ENCODE results near the gene SHISA2. TPM values are rescaled to one million over a fixed set of nuclear protein-coding genes. Genes with fewer than 3 reads are reported as not detected.

Gene SHISA2
- total RNA-seq, 1 donor from 2014 or later: not detected

DNA sequence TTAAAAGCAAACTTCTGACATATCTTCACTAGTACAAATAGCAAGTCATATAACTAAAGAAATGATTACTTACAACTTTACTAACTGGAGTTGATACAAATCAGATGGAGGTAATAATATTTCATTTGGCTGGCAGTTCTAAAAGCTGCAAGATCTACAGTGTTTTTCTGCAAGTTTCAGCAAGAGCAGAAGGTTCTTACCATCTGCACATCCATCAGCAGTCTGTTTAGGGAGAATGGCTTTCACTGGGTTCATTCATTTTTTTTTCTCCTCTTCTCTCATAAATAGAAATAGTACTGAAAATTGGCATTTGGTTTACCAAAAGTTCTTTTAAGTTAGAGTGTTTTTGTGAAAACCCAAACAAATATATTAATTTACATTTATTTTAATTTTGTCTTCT lies 3.1 kb upstream of the SHISA2 start:
- H3K9me3 Mint-ChIP-seq: no peaks in the 10 kb centered on the region
- TF ChIP-seq, protein P1, sequence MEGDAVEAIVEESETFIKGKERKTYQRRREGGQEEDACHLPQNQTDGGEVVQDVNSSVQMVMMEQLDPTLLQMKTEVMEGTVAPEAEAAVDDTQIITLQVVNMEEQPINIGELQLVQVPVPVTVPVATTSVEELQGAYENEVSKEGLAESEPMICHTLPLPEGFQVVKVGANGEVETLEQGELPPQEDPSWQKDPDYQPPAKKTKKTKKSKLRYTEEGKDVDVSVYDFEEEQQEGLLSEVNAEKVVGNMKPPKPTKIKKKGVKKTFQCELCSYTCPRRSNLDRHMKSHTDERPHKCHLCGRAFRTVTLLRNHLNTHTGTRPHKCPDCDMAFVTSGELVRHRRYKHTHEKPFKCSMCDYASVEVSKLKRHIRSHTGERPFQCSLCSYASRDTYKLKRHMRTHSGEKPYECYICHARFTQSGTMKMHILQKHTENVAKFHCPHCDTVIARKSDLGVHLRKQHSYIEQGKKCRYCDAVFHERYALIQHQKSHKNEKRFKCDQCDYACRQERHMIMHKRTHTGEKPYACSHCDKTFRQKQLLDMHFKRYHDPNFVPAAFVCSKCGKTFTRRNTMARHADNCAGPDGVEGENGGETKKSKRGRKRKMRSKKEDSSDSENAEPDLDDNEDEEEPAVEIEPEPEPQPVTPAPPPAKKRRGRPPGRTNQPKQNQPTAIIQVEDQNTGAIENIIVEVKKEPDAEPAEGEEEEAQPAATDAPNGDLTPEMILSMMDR (IDR thresholded peaks at IDR 0.05): no peak
- H3K4me3 Mint-ChIP-seq: no peak overlapping the region
- H3K27ac Mint-ChIP-seq: no peak overlapping the region
- CTCF ChIA-PET: no interaction called here
- peaks cover 37% of the 10 kb centered on the region for H3K27me3 Mint-ChIP-seq
- intact Hi-C loops (cut with micrococcal nuclease): no loop called here
- H3K4me1 Mint-ChIP-seq: peaks cover 4% of the 10 kb centered on the region
- POLR2A ChIA-PET: no interaction called here
- DNase-seq (no peak), ATAC-seq (ENCODE audit: low read depth) (no peak)
- no peaks in the 10 kb centered on the region for H3K36me3 Mint-ChIP-seq (ENCODE audit: low read depth)

- no peak overlapping the region for H3K27ac Mint-ChIP-seq
- DNase-seq: no peak
- peaks cover 4% of the 10 kb centered on the region for H3K4me1 Mint-ChIP-seq
- no peaks in the 10 kb centered on the region for H3K36me3 Mint-ChIP-seq (ENCODE audit: low read depth)
- H3K4me3 Mint-ChIP-seq: no peak overlapping the region
- TF ChIP-seq, protein P1 (IDR thresholded peaks at IDR 0.05): no peak
- H3K27me3 Mint-ChIP-seq: peaks cover 41% of the 10 kb centered on the region
- H3K9me3 Mint-ChIP-seq: no peaks in the 10 kb centered on the region
- no peak for ATAC-seq (ENCODE audit: low read depth)
- POLR2A ChIA-PET: no interaction called here
- CTCF ChIA-PET: no interaction called here
- intact Hi-C loops (cut with micrococcal nuclease): no loop called here
Measured at GRCh38 chr13:26053418-26053980, 1.7 kb upstream of the SHISA2 start.

DNA sequence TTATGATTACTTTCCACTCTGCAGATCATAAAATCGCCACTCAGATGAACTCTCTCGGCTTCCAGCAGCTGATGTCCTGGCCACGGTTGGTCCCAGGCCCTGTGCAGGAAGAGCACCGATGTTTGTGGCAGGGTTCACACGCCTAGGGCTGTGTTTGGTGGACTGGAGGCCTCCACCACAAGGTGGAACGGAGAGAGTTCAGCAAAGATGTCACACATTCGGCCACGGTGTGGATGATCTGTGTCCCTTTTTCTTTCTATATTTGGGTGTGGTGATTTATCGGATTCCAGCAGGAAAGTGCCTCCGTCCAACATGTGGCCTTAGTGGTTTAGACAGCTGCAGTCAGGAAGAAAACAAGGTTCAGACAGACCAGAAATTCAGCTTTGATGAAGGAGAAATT lies 521 bp upstream of the SHISA2 start:
- ChIA-PET CTCF (no interaction called here), POLR2A (no interaction called here)
- Mint-ChIP-seq H3K36me3 (ENCODE audit: low read depth) (no peaks in the 10 kb centered on the region), H3K9me3 (no peaks in the 10 kb centered on the region), H3K4me3 (no peak overlapping the region), H3K4me1 (peaks cover 4% of the 10 kb centered on the region), H3K27me3 (peaks cover 41% of the 10 kb centered on the region), H3K27ac (no peak overlapping the region)
- intact Hi-C loops (cut with micrococcal nuclease): no loop called here
- TF ChIP-seq, protein P1 (IDR thresholded peaks at IDR 0.05): no peak
- DNase-seq (no peak), ATAC-seq (ENCODE audit: low read depth) (no peak)

DNA sequence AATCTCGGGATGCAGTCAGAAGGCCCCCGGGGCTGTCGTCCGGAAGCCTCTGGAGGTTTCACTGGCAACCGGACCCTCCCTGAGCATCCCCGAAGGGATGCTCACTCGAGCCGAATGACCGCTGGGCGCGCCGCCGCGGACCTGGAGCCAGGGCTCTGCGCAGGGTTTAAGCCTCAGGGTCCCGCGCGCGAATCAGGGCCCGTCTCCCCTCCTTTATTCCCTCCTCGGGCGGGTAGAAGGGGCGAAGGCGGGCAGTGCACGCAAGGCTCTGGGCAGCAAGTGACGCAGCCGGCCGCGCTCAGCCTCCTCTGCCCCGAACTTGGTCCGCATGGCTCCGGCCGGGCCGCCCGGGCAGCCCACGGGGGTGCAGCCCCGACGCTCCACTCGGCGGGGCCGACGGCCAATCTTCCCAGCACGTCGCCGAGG lies 572 bp downstream of the SHISA2 start:
- CTCF ChIA-PET: no interaction called here

GRCh38 chr13:26050568-26051230 lies 1.1 kb downstream of the SHISA2 start:
- H3K27ac Mint-ChIP-seq: no peak overlapping the region
- ChIA-PET POLR2A (no interaction called here), CTCF (no interaction called here)
- peaks cover 44% of the 10 kb centered on the region for H3K27me3 Mint-ChIP-seq
- DNase-seq: no peak
- no peak overlapping the region for H3K4me3 Mint-ChIP-seq
- intact Hi-C loops (cut with micrococcal nuclease): no loop called here
- TF ChIP-seq, protein P1 (IDR thresholded peaks at IDR 0.05): no peak
- H3K36me3 Mint-ChIP-seq (ENCODE audit: low read depth): no peaks in the 10 kb centered on the region
- no peak for ATAC-seq (ENCODE audit: low read depth)
- peaks cover 4% of the 10 kb centered on the region for H3K4me1 Mint-ChIP-seq
- H3K9me3 Mint-ChIP-seq: no peaks in the 10 kb centered on the region

More for the DNA sequence above, 572 bp downstream of the SHISA2 start:
- Mint-ChIP-seq H3K4me3 (no peak overlapping the region), H3K27me3 (peaks cover 42% of the 10 kb centered on the region), H3K36me3 (ENCODE audit: low read depth) (no peaks in the 10 kb centered on the region), H3K27ac (no peak overlapping the region), H3K9me3 (no peaks in the 10 kb centered on the region), H3K4me1 (peaks cover 4% of the 10 kb centered on the region)
- DNase-seq (no peak), ATAC-seq (ENCODE audit: low read depth) (no peak)
- POLR2A ChIA-PET: no interaction called here
- TF ChIP-seq, protein P1 (IDR thresholded peaks at IDR 0.05): no peak
- intact Hi-C loops (cut with micrococcal nuclease): no loop called here
